ENCODE results near the gene ETV3L.
"Not testable (repeated sequence)": the region's sequence is repeated elsewhere in the genome, so short reads cannot be mapped to it uniquely, and the experiment has no call there.

Gene ETV3L

DNA sequence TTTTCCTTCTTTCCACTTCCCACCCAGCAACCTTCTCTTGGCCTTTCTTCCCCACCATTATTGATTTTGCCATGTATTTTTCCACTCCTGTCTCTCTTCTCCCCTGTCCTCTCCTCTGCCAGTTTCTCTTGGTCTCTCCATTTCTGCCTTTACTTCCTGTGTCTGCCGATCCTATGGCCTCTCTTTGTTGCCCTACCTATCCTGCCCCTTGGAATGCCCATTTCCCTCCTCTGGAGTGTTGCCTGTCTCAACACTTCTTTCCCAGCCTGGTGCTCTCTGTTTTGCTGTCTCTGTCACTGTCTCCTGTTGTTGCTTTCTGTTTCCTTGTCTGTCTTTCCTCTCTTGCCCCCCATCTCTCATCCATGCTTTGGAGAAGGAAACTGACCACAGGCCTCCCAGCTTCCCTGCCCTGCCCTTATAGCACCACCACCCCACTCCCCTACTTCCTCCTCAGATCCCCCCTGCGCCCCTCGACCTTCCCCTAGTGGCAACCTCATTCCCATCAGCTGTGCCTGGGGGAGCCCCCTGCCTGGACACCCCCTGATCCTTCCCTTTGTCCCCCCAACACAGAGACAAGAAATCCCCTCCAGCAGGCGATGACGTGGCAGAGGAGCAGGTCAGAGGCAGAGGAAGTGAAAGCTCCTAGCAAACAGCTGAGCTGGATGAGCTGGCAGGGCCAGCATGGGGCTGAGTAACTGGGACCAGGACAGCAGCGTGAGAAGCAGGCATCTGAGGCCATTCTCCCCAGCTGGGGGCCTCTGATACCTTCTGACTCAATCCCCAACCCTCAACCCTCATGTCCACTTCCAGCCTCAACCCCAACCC is 6.6 kb upstream of the ETV3L start:
- peak in 5 of 58 donors; percentile 4 to 27 (median 10) for DNase-seq

DNA sequence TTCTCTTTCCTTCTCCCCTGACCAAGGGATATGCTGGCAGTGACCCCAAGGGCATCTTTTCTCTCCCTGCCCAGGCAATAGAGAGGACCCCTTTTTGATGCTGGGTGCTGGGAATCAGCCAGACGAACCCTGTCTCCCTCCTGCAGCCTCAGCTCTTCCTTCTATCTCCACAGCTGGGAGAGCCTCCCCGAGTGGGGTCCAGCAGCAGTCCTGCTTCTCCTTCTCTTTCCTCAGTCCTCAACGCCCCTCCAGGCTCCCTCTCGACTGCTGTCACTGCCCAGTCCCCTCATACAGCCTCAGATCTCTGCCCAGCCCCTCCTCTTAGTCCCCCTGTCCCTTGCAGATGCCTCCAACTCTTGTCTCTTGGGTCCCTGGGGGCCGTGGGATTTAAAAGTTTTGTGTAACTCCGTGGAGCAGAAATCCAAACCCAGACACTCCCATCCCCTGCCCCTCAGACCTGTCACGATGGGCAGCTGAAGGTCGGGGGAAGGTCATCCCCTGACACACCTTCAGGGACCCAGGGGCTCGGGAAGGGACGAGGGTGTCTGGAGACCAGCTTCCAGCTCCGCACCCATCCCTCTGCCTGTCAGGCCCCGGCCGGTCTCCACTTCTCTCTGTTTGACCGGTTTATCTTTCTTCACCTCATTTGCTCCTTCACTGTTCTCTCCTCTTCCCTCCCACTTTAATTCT is 5.8 kb upstream of the ETV3L start:
- DNase-seq = no peak

DNA sequence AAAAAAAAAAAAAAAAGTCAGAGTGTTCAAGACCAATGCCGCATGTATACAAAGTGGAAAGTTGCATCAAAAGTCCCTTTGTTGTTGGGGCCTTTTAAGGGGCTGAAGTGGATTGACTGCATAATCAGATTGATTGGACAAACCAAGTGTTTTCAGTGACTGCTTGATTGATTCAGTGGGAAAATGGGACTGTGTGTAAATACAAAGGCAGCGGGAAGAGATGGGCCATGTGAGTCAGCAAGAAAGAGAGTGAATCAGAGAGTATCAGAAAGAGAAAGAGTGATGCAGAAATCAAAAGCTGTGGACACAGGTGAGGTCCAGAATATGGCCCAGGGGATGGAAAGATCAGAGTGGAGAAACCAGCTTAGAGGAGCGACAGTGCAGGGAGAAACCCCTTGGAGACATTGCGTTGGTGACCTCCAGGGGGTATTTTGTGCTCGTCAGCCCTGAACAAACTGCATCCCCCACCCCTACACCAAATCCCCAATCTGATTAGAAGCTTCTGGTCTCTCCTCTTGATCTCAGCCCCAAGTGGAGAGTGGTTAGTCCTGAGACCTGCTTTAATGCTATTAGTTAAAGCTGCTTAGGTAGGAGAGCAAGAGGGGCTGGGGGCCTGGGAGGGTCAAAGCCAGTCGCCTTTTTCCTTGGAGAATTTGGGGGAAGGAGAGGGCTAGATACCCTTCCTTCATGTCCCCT is 5.1 kb upstream of the ETV3L start:
- no peak for DNase-seq

DNA sequence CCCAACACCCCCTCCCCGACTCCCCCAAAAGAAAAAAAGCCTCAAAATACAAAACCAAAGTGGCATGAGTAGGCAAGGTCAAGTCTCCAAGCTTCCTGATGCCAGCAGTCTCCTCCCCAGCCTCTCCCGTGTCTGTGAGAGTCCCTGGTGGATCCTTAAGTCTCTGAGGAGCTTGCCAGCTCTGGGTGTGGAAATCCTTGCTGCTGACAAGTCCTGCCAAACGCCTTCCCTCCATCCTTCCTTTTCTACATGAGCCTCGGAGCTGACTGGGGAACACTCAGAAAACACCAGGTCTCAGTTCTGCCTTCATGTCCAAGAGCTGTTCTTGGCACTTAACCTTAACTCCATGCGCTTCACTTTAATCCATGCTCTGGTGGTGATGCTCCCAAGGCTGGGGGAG is 3.7 kb upstream of the ETV3L start:
- DNase-seq = no peak

DNA sequence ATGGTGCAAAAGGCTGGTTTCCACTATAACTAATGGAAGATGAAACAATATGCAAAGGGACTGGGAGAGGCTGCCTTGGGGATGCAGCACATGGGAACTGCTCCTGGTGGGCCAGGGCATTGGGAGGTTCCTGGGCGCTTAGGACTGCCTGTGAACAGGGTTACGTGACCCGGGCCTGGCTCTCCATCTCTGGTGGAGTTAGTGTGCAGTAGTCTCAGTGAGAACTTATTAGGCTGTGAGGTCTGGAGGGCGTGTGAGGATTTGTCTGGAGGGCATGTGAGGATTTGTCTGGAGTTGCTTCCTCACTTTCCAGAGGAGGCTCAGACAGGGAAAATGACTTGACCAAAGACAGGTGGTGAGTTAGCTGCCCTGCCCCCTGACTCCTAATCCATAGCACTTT is 1.5 kb upstream of the ETV3L start:
- DNase-seq = no peak

DNA sequence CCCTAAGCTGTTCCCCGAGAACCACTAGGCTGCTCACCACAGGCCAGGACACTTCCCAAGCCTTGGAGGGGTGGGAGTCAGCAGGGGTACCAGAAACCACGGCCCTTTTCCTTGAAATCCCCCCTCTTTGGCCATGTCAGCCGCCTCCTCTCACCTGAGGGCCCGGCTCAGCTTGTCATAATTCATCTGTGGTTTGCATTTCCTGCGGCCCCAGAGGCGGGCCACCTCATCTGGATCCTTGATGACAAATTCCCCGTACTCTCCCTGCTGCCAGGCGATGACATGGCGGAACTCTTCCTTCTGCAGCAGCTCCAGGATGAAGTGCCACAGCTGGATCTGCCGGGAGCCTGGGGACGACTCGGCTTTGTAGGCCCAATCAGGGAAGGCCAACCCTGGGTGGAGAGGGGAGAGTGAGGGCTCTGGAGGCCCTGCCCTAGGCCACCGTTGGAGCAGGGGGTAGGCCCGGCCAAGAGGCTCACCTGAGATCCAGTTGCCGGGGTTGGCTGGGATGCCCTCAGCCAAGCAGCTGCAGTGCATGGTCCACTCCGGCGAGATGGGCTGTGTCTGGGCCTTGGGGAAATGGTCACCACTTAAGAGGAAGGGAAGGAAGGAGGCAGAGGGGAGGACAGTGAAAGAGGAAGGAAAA is 498 bp downstream of the ETV3L start:
- DNase-seq = not testable (repeated sequence)

DNA sequence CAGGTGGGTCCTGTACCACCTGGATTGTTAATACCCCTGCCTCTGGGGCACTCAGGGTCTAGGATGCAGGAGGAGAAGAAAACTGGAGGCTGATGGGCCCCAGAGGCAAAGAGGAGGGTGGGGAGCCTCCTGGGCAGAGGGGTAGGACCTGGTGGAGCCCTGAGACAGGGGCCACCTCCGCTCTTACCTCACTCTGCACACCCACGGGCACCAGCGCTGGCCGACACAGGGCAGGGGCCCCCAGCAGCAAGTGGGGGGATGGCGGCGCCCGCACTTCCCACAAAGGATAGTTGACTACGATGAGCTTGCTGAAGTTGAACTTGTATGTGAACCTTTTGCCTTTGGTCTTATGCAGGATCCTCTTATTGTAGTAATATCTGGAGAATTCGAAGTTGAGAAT is 1.1 kb downstream of the ETV3L start:
- DNase-seq = no peak

DNA sequence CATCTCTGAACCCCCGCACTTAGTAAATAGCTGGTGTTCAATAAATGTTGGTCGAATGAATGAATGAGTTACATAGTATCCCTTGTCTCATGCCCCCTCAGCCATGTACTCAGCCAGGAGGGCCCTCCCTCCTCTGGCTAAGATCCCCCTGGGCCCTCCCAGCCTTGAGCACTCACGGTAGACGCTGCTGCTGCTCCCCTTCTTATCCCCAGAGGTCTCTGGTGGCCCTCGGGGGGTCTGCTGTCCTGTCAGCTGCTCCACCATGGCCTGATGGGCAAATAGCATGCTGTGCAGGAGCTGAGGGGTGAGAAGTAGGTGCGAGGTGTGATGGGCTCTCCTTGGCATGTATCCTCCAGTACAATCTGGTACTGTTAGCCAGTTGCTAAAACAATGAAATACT is 1.9 kb downstream of the ETV3L start:
- DNase-seq = no peak

DNA sequence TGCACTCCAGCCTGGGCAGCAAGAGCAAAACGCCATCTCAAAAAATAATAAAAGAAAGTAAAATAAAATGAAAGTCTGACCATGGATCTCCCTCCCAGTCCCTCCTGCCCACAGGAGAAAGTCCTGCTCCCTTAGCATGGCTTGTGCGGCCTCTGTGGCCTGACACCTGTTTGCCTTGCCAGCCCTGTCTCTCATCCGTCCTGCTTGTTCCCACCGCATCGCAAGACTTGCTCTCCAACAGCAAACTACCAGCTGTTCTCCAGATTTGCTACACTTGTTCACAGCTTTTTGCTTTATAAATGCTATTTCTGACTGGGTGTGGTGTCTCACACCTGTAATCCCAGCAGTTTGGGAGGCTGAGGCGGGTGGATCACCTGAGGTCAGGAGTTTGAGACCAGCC is 2.7 kb downstream of the ETV3L start:
- no peak for DNase-seq

DNA sequence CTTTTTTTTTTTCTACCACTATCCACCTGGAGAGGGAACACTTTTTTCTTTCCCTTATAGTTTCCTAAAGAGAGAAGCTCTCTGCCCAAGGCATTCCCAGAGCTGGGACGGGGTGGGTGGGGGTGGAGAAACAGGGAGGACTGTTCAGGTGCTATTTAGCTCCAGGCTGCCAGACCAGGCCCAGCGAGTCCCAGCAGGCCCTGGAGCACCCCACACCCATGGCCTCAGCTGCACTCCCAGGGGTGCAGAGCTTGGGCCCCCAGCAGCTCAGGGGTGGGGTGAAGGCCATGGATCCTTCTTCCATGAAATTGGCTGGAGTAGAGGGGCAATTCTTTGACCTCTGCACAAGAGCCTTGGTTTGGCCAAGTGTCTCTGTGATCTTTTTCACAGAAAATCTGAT is 4.1 kb downstream of the ETV3L start:
- DNase-seq = no peak

DNA sequence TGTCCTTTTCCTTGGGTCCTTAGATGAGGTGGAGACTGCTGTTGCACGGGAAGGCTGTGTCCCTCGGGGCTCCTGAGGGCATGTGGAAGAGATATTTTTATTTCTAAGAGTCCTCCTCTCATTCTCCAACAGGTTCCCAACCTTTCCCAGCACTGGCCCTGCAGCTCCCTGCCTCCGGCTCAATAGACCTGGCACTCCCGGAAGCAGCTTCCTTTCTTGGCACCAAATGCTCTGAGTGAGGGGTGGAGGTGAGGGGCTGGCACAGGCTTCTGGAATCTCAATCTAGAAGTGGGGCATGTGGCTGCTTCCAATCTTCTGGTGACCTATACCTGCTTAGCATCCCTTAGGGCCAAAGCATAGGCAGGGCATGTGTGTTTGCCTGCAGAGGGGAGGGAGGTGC is 4.5 kb downstream of the ETV3L start:
- no peak for DNase-seq

DNA sequence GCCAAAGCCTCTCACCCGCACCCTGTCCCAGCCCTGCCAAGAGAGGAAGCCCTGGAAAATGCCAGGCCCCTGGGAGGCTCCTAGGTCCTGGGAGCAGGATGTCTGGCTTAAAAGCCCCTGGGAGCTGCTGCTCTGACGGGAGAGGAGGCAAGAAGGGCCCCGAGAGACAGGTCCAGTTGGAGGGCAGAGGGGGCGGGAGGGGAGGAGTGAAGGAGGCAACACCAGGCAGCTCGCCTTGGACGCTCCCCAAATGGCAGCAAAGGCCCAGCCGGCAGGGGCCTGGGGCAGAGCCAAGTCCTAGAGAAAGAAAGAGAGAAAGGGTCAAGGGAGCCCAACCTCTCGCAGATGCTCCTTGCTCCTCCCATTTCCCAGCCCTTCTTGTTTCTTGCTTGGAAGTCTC is 6.8 kb downstream of the ETV3L start:
- DNase-seq = peak in 26 of 58 donors; percentile 8 to 43 (median 20)

DNA sequence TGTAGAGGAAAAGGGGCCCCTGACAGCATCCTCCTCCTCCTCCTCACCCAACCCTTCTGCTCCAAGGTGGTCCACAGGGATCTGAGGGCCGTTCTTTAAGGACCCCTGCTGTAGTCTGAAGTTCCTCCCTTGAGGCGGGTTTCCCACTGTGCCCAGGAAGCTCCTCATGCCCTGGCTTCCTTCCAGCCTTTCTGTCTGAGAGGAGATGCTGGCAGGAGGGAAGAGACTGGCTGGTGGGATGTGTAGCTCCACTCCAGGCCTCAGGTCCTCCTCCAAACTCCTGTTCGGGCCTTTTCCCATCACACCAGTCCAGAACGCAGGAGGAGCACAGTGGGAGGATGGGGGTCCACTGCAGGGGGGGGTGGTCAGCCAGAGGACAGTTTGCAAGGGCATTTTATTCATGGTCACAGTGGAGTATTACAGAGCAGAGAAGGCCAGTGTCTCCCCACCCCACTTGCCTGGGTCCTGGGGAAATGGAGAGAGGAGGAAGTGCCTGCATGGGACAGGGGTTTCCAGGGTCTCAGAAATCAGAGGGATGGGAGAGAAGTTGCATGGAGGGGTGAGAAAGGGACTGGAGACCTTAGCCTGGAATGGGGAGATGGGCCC is 7.8 kb downstream of the ETV3L start:
- DNase-seq = no peak

DNA sequence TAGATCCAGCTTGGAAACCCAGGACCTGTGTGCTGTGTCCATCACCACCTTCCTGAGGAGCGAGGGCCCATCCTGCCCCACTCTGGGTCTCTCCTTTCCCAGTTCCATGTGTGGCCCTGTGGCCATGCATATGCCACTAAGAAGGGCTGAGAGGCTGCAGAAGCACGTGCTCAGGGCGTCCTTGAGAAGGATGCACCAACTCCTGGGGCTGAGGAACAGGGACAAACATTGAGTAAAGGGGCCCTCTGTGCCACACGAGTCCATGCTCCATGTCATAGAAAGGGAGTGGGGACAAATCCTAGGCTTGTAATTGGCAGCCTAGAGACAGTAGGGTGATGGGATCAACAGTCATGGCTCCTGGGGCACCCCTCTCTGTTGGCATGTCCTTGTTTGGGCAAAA is 8.4 kb downstream of the ETV3L start:
- no peak for DNase-seq

DNA sequence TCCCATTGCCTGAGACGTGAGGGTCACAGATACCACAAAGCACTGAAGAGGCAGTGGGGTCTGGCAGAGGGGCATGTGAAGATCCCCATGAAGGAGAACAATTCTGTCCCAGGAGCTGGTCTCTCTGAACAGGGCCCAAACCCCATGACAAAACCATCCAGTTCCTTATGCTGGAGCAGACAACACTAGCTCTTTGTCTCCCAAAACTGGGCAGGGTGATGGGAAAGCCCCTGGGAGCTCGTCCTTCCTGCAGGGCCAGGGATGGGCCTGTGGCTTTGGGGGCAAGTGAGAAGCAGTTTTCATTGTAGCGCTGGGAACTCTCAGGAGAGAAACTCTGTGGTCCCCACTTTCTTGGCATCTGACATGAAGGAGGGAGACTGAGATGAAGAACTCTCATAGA is 8.8 kb downstream of the ETV3L start:
- no peak for DNase-seq

DNA sequence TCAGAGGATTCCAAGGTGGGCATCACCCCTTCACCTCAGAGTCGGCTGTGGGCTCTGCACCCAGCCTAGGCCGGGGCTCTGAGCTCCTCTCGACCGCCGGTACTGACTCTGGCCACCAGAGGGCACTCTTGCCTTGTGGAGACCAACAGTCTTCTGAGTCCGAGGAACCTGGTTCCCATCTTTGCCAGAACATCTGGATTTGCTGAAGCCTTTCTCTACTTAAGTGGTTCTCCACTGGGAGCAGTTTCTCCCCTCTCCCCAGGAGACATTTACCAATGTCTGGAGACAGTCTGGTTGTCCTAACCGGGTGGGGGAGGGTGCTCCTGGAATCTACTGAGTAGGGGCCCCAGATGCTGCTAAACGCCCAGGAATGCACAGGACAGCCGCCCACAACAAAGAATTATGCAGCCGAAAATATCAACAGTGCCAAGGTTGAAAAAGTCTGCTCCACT is 9.4 kb downstream of the ETV3L start:
- peak in 55 of 58 donors; percentile 12 to 90 (median 57) for DNase-seq

DNA sequence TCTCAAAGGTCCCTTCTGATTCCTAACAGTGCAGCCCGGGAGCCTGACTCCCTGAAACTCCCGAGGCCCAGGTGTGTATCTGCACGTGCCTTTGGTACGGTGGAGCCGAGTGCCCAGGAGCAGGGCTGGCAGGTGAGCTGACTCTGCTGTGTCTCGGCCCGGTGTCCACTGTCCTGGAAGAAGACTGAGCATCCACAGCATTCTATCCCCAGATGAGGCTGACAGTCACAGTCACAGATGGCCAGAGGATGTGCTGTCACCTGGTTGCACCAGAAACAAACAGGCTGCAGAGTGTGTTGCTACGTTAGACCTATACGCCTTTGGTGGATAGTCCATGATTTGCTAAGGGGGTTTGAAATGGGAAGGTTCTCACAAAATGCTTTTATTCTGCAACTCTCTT is 9.8 kb downstream of the ETV3L start:
- no peak for DNase-seq

DNA sequence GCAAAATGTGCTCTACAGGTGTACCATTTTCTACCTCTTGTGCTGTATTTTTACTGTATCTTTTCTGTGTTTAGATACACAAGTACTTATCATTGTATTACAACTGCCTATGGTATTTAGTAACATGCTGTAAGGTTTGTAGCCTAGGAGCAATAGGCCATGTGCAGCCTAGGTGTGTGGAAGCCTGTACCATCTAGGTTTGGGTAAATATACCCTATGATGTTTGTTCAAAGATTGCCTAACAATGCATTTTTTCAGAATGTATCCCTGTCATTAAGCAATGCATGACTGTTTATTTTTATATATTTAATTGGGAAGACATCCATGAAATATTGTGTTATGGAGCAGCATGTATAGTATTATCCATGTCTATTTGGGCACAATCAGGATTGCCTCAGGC is 11.0 kb downstream of the ETV3L start:
- no peak for DNase-seq

DNA sequence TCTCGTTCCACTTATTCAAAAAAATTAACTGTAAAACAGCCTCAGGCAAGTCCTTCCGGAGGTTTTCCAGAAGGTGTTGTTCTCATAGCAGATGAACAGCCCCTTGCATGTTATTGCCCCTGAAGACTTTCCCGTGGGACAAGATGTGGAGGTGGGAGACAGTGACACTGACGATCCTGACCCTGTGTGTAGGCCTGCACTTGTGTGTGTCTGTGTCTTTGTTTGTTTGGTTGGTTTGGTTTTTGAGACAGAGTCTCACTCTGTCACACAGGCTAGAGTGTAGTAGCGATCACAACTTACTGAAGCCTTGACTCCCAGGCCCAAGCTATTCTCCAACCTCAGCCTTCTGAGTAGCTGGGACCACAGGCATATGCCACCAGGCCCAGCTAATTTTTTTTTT is 12.6 kb downstream of the ETV3L start:
- no peak for DNase-seq

DNA sequence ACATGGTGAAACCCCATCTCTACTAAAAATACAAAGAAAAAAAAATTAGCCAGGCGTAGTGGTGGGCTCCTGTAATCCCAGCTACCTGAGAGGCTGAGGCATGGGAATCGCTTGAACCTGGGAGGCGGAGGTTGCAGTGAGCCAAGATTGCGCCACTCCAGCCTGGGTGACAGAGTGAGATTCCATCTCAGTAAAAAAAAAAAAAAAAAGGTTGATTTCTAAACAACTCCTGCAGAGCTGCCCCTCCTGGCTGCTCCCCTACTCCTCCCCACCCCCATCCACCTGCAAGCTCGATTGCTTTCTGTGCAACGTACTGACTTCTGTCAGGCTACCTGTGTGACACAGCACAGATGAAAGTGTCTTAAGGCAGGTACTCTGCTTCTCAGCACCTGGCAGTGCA is 13.3 kb downstream of the ETV3L start:
- no peak for DNase-seq

DNA sequence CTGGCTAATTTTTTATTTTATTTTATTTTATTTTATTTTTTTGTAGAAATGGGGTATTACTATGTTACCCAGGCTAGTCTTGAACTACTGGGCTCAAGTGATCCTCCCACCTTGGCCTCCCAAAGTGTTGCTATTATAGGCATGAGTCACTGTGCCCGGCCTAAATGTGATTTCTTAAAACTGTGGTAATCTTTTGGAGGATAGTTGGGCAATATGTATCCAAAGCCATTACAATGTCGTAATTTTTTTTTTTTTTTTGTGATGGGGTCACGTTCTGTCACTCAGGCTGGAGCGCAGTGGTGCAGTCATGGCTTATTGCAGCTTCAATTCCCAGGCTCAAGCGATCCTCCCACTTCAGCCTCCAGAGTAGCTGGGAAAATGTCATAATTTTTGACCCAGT is 14.2 kb downstream of the ETV3L start:
- no peak for DNase-seq

Measured in anterior cingulate cortex (tissue), 58 donors.